Fibroblast of mammary gland (primary cell): ENCODE measurements around the gene KCNQ5.

Source experiments
- DNase-seq: peaks from one replicate; pipeline ENCODE4 v3.0.0-alpha.2; 2010; ENCODE audit warnings: low read depth
- H3K4me3 ChIP-seq: 2 replicates; pipeline ENCODE4 v1.5.1; 2011; ENCODE audit warnings: low read depth, mild to moderate bottlenecking, low read length, moderate library complexity; ENCODE audit not compliant: control insufficient read depth
- TF ChIP-seq, protein P1 (sequence below): conservative IDR thresholded peaks from 2 replicates; pipeline ENCODE4 v1.5.1; 2011; ENCODE audit warnings: low read depth, low read length, inconsistent platforms; ENCODE audit not compliant: control insufficient read depth, insufficient read depth

The KCNQ5 gene

DNA sequence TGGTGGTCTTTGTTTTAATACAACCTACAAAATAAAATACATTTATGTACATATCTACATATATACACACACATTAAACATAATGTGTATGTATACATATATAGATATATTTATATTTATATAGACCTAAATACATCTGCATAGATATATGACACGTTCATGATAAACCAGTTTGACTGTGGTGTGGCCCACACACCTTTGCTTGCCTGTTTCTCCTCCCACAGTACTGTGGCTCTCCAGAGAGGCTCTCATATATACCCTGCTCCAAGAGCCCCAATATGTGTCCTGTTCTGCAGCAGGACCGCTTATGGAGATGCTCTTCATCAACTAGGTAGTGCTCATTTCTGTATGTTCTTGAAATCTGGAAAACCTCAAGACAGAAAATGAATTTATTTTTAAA, 207.0 kb downstream of the KCNQ5 start:
- TF ChIP-seq, protein P1, sequence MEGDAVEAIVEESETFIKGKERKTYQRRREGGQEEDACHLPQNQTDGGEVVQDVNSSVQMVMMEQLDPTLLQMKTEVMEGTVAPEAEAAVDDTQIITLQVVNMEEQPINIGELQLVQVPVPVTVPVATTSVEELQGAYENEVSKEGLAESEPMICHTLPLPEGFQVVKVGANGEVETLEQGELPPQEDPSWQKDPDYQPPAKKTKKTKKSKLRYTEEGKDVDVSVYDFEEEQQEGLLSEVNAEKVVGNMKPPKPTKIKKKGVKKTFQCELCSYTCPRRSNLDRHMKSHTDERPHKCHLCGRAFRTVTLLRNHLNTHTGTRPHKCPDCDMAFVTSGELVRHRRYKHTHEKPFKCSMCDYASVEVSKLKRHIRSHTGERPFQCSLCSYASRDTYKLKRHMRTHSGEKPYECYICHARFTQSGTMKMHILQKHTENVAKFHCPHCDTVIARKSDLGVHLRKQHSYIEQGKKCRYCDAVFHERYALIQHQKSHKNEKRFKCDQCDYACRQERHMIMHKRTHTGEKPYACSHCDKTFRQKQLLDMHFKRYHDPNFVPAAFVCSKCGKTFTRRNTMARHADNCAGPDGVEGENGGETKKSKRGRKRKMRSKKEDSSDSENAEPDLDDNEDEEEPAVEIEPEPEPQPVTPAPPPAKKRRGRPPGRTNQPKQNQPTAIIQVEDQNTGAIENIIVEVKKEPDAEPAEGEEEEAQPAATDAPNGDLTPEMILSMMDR = no peak
- H3K4me3 ChIP-seq = no peak overlapping the region
- DNase-seq = no peak

DNA sequence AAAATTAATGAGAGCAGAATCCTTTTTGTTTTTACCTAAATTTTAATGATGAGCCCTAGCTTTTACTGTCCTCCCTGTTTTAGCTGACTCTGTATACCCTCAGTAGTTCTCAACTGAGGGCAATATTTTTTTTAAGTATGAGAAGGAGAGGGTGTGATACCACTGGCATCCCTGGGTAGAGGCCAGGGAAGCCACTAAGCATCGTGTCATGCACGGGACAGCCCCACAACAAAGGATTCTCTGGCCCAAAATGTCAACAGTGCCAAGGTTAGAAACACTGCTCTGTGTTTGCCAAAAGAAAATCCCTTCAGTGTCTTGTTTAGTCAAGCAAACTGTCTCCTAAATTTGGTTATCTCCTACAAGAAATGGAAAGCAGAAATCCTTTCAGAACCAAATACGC, 210.4 kb downstream of the KCNQ5 start:
- TF ChIP-seq, protein P1 = no peak
- no peak overlapping the region for H3K4me3 ChIP-seq
- DNase-seq = peak; percentile 31

DNA sequence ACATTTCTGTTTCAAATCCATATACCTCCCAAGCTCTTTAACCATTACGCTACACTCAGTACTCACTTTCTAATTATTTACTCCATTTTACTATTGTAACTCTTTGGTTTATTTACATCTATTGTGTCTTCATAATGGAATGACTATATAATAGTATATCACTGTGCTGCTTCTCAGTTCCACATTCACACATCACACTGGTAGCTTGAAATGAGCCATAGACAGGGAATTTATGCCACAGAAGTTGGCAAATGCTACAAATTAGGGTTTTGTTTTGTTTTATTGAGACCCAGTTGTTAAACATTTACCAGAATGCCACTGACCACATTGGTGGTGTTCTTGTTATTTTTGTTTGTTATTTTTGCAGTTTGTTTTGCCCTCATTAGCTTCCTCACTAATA, 213.9 kb downstream of the KCNQ5 start:
- TF ChIP-seq, protein P1 = no peak
- DNase-seq = no peak
- H3K4me3 ChIP-seq = no peak overlapping the region

DNA sequence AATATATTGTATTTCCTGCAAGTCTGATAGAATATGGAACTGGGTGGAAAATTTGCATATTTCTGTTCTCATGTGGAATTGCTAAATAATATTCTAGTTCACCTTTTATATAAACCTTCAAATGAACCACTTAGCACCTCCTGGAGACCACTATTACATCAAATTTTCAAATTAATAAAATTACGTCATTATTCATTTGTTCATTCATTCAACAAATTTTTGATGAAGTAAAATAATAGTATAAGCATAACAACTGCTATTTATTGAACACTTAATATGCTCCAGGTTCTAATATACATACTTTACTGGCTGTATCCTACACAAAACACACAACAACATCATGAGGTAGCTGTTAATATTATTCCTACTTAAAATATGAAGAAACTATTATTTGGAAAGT, 215.1 kb downstream of the KCNQ5 start:
- TF ChIP-seq, protein P1 = no peak
- DNase-seq = no peak
- no peak overlapping the region for H3K4me3 ChIP-seq

DNA sequence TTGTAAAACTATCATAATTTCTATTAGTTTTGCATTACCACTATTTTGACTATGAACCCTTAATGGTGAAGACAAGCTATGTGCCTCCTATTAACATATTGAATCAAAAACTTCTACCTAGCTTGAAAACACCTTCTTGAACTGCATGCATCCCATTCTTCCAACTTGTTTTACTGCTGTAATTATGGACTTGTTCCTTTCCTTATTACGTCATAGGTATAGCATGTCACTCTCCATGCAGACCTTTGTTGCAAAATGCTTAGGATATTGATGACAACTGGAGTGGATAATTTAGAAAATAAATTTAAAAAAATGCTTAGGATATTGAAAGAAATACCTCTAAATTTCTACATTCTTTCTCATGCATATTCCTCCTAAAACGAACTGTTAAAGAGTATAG, 219.3 kb downstream of the KCNQ5 start:
- H3K4me3 ChIP-seq = no peak overlapping the region
- DNase-seq = no peak
- TF ChIP-seq, protein P1 = no peak

DNA sequence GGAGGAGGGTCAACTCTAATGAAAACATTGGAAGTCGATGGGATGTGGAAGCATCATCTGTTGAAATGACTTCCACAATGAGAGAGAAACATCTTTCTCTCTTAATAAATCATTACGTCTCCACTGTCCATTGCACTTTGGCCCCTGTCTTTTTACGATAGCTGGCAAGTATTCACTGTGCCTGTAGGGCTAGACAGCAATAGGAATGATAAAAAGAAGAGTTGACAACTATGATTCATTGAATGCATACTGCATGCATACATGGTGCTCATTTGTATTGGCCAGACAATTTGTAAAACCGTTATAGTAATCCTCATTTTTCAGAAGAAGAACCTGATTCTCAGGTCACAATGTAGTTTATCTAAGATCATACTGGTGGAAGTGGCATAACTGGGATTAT, 220.3 kb downstream of the KCNQ5 start:
- DNase-seq = no peak
- TF ChIP-seq, protein P1 = no peak
- H3K4me3 ChIP-seq = no peak overlapping the region

DNA sequence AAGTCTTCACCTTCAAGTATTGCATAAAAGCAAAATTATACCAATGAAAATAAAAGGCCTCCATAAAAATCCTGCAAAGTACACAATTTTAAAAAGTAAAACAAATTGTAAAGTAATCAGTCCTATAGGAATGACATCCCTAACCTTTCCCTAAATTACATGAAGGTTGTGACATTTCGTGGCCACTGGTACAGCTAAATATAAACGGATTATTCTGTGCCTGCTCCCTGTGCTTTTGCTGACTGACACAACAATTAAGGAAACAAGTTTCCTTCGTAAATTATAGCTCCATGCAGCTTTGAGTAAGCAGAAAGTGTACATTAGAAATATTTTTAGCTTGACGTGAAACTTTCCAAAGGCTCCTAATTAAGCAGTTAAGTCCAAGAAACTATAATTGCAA, 222.8 kb downstream of the KCNQ5 start:
- TF ChIP-seq, protein P1 = no peak
- DNase-seq = no peak

More for the DNA sequence above, 222.8 kb downstream of the KCNQ5 start:
- H3K4me3 ChIP-seq = no peak overlapping the region
